K562 (cell line): ENCODE measurements around the gene STK24. TPM values are rescaled to one million over a fixed set of nuclear protein-coding genes. Genes with fewer than 3 reads are reported as not detected.

Experiments
- CBX2 ChIP-seq: fragments of 200-600 bp; sonication (generic); IDR thresholded peaks from one replicate; pipeline ENCODE4 v1.6.1; 2012; ENCODE audit warnings: mild to moderate bottlenecking, low read length, inconsistent platforms; ENCODE audit not compliant: insufficient read depth, poor library complexity, severe bottlenecking
- CHCHD3 ChIP-seq: fragments of 250-450 bp; sonication (Bioruptor Pico); IDR thresholded peaks from 2 replicates; pipeline ENCODE4 v2.1.2; 2022; ENCODE audit warnings: mild to moderate bottlenecking
- COPS2 ChIP-seq: fragments of 450-650 bp; conservative IDR thresholded peaks from 2 replicates; pipeline ENCODE4 v1.6.1; 2016; ENCODE audit warnings: mild to moderate bottlenecking, moderate library complexity
- ELF2 ChIP-seq: fragments of 250-450 bp; sonication (Bioruptor Pico); IDR thresholded peaks from 2 replicates; pipeline ENCODE4 v1.5.0; 2021; ENCODE audit warnings: mild to moderate bottlenecking
- MAFG ChIP-seq: fragments of 450-650 bp; conservative IDR thresholded peaks from 2 replicates; pipeline ENCODE4 v1.6.1; 2016; ENCODE audit warnings: missing genetic modification characterization, missing compliant biosample characterization
- MYC ChIP-seq, 2 experiments: fragments of 250-450 bp in 1 of 2; sonication (Bioruptor Pico) in 1 of 2; IDR thresholded peaks; 2 replicates each; pipeline versions ENCODE4 v1.5.1 to v1.6.1; 2012 to 2021; ENCODE audit warnings: low read depth in 2 of 2, borderline replicate concordance in 1 of 2, improper control_type of control experiment in 1 of 2, low read length in 1 of 2, mild to moderate bottlenecking in 1 of 2, moderate library complexity in 1 of 2
- POLR3A ChIP-seq: IDR thresholded peaks from 2 replicates; pipeline ENCODE4 v1.6.1; 2011; ENCODE audit warnings: borderline replicate concordance, mild to moderate bottlenecking, moderate library complexity; ENCODE audit not compliant: insufficient read length, insufficient read depth; ENCODE audit errors: extremely low read depth
- PPARD ChIP-seq: fragments of 250-450 bp; sonication (Bioruptor Pico); IDR thresholded peaks from 2 replicates; pipeline ENCODE4 v1.8.0; 2022; ENCODE audit warnings: inconsistent platforms, mild to moderate bottlenecking, moderate library complexity
- SAP30 ChIP-seq: fragments of 200-600 bp; sonication (generic); IDR thresholded peaks from 2 replicates; pipeline ENCODE4 v1.6.1; 2012; ENCODE audit warnings: borderline replicate concordance, low read depth, mild to moderate bottlenecking, moderate library complexity, low read length, control low read depth, inconsistent platforms; ENCODE audit not compliant: insufficient read depth, poor library complexity, severe bottlenecking
- ZC3H8 ChIP-seq: fragments of 450-650 bp; IDR thresholded peaks from 2 replicates; pipeline ENCODE4 v1.6.1; 2017
- ZNF217 ChIP-seq: sonication (generic); formaldehyde crosslinking; IDR thresholded peaks from 2 replicates; pipeline ENCODE4 v1.8.0; 2022; ENCODE audit warnings: mild to moderate bottlenecking, missing genetic modification reagents
- ZNF57 ChIP-seq: fragments of 450-650 bp; formaldehyde crosslinking; IDR thresholded peaks from 2 replicates; pipeline ENCODE4 v1.4.0; 2020; ENCODE audit warnings: mild to moderate bottlenecking, moderate library complexity
- polyA plus RNA-seq, 8 experiments: library from polyadenylated mRNA; depleted of rRNA in 4 of 8; stranded (reverse) in 5 of 8; unstranded in 3 of 8; fragments of >200 nt; fragmentation: Nextera tagmentation in 2 of 8; fragmentation: Illumina TruSeq in 1 of 8; extraction: Ambion mirVana in 2 of 8; extraction: Trizol in 1 of 8; gene quantifications; 2 replicates each; pipeline versions ENCODE4 v1.2.1 to v1.2.3, GENCODE V29; 2011 to 2014; ENCODE audit warnings: inconsistent platforms in 1 of 8, missing spikeins in 1 of 8
- total RNA-seq, 7 experiments: library from RNA; depleted of rRNA in 6 of 7; stranded (reverse); fragments of >200 nt in 6 of 7; fragmentation: Illumina TruSeq in 2 of 7; extraction: Trizol in 2 of 7; gene quantifications; 2 replicates each; pipeline versions ENCODE4 v1.2.1 to v1.2.3, GENCODE V29; 2011 to 2021; ENCODE audit warnings: low replicate concordance in 1 of 7
- TF ChIP-seq, protein P1 (sequence below): fragments of 250-450 bp; sonication (Bioruptor Pico); IDR thresholded peaks from 2 replicates; pipeline ENCODE4 v1.4.0; 2020; ENCODE audit warnings: mild to moderate bottlenecking, moderate library complexity, borderline replicate concordance
- TF ChIP-seq, protein P2 (sequence below): fragments of 250-450 bp; sonication (Bioruptor Pico); IDR thresholded peaks from 2 replicates; pipeline ENCODE4 v1.6.1; 2021; ENCODE audit warnings: mild to moderate bottlenecking
- TF ChIP-seq, protein P3 (sequence below): fragments of 450-650 bp; IDR thresholded peaks from 2 replicates; pipeline ENCODE4 v1.6.1; 2016; ENCODE audit warnings: borderline replicate concordance
- TF ChIP-seq, protein P4 (sequence below), 3 experiments: fragments of 200-800 bp in 1 of 3; sonication (Bioruptor generic) in 1 of 3; sonication (generic) in 1 of 3; formaldehyde crosslinking in 1 of 3; IDR thresholded peaks; 2 replicates each; pipeline versions ENCODE4 v1.6.1 to v1.8.0; 2016 to 2022; ENCODE audit warnings: mild to moderate bottlenecking in 2 of 3, missing compliant biosample characterization in 2 of 3, missing genetic modification characterization in 2 of 3, missing genetic modification reagents in 1 of 3
- TF ChIP-seq, protein P5 (sequence below), 2 experiments: fragments of 450-650 bp; conservative IDR thresholded peaks; 2 replicates each; pipeline ENCODE4 v1.6.1; 2017; ENCODE audit warnings: mild to moderate bottlenecking in 2 of 2, moderate library complexity in 2 of 2

The STK24 gene
- total and polyA plus RNA-seq, 9 of the 15 experiments (the other 6 are each of a cell fraction or from before 2014, with no cell fraction given), result 3.8 to 78.4 (median 28.2) TPM

DNA sequence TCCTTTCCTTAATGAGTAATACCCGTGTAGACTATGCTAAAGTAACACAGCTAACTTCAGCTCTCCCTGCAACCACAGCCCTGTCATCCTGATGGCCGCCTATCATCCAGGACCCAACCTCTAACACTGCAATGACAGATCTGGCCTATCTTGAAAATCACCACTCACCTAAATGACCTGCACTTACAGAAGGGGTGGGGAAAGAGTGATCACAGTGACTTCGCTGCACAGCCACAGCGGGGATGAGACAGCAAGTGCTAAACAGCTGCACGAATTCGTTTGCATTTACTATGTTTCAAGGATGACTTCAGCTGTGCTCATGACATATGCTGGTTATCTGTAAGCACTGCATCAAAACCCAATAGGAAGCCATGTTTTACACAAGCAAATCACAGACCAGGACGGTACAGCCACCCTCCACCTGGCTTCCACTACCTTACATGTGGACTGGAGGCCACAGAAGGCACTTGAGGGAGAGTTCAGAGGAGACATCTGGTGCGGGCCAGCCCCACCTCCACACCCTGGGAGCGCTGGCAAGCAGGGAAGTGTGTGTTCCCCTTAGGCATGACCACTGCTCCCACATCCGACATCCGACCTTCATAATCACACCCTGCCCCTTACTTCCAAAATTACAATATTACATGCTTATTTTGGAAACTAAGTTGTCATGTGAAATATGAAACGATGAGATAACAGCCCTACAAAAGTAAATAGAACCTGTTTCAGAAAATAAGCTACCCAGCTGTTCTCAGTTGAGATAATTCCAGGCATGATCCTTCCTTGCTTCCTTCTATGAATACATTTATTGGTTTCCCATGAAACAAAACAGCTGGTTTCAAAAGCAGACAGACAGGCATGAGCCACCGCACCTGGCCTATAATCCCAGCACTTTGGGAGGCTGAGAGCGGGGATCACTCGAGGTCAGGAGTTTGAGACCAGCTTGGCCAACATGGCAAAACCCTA, 95.7 kb downstream of the STK24 start (continued):
- TF ChIP-seq, protein P1, sequence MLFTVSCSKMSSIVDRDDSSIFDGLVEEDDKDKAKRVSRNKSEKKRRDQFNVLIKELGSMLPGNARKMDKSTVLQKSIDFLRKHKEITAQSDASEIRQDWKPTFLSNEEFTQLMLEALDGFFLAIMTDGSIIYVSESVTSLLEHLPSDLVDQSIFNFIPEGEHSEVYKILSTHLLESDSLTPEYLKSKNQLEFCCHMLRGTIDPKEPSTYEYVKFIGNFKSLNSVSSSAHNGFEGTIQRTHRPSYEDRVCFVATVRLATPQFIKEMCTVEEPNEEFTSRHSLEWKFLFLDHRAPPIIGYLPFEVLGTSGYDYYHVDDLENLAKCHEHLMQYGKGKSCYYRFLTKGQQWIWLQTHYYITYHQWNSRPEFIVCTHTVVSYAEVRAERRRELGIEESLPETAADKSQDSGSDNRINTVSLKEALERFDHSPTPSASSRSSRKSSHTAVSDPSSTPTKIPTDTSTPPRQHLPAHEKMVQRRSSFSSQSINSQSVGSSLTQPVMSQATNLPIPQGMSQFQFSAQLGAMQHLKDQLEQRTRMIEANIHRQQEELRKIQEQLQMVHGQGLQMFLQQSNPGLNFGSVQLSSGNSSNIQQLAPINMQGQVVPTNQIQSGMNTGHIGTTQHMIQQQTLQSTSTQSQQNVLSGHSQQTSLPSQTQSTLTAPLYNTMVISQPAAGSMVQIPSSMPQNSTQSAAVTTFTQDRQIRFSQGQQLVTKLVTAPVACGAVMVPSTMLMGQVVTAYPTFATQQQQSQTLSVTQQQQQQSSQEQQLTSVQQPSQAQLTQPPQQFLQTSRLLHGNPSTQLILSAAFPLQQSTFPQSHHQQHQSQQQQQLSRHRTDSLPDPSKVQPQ (CRISPR knock-in tag), result no peak
- TF ChIP-seq COPS2 (no peak), ZC3H8 (no peak), MAFG (tag) (peak; percentile 70), ZNF217 (no peak), CHCHD3 (CRISPR knock-in tag) (no peak), ZNF57 (CRISPR knock-in tag) (no peak), ELF2 (CRISPR knock-in tag) (no peak), CBX2 (no peak), SAP30 (no peak), POLR3A (no peak), PPARD (no peak), MYC (IDR thresholded peaks at IDR 0.05; ENCODE audit: low read depth, low read length) (no peak), MYC (CRISPR knock-in tag; IDR thresholded peaks at IDR 0.05; ENCODE audit: borderline replicate concordance, low read depth) (no peak)
- TF ChIP-seq, protein P2, sequence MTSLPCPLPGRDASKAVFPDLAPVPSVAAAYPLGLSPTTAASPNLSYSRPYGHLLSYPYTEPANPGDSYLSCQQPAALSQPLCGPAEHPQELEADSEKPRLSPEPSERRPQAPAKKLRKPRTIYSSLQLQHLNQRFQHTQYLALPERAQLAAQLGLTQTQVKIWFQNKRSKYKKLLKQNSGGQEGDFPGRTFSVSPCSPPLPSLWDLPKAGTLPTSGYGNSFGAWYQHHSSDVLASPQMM (CRISPR knock-in tag), result no peak
- TF ChIP-seq, protein P3, sequence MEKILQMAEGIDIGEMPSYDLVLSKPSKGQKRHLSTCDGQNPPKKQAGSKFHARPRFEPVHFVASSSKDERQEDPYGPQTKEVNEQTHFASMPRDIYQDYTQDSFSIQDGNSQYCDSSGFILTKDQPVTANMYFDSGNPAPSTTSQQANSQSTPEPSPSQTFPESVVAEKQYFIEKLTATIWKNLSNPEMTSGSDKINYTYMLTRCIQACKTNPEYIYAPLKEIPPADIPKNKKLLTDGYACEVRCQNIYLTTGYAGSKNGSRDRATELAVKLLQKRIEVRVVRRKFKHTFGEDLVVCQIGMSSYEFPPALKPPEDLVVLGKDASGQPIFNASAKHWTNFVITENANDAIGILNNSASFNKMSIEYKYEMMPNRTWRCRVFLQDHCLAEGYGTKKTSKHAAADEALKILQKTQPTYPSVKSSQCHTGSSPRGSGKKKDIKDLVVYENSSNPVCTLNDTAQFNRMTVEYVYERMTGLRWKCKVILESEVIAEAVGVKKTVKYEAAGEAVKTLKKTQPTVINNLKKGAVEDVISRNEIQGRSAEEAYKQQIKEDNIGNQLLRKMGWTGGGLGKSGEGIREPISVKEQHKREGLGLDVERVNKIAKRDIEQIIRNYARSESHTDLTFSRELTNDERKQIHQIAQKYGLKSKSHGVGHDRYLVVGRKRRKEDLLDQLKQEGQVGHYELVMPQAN, result no peak
- TF ChIP-seq, protein P4, sequence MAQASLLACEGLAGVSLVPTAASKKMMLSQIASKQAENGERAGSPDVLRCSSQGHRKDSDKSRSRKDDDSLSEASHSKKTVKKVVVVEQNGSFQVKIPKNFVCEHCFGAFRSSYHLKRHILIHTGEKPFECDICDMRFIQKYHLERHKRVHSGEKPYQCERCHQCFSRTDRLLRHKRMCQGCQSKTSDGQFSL (CRISPR knock-in tag; IDR thresholded peaks at IDR 0.05), result no peak
- TF ChIP-seq, protein P4 (tag; IDR thresholded peaks at IDR 0.05), result no peak
- TF ChIP-seq, protein P5, sequence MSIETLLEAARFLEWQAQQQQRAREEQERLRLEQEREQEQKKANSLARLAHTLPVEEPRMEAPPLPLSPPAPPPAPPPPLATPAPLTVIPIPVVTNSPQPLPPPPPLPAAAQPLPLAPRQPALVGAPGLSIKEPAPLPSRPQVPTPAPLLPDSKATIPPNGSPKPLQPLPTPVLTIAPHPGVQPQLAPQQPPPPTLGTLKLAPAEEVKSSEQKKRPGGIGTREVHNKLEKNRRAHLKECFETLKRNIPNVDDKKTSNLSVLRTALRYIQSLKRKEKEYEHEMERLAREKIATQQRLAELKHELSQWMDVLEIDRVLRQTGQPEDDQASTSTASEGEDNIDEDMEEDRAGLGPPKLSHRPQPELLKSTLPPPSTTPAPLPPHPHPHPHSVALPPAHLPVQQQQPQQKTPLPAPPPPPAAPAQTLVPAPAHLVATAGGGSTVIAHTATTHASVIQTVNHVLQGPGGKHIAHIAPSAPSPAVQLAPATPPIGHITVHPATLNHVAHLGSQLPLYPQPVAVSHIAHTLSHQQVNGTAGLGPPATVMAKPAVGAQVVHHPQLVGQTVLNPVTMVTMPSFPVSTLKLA (conservative IDR thresholded peaks at IDR 0.05), result peak in 1 of 2 experiments; percentile 69; a peak in 1 of 4 replicates
